GM21825 (cell line): ENCODE data around the gene AICDA.
"Not testable (repeated sequence)": the region's sequence is repeated elsewhere in the genome, so short reads cannot be mapped to it uniquely, and the experiment has no call there.

Source experiments
- ATAC-seq: cut with Tn5 transposase; IDR thresholded peaks from one replicate; pipeline ENCODE4 v1.9.1; 2021; ENCODE audit warnings: mild to moderate bottlenecking, moderate library complexity; ENCODE audit not compliant: unreplicated experiment

Gene AICDA

GRCh38 chr12:8613881-8614280, 1.2 kb upstream of the AICDA start:
- not testable (repeated sequence) for ATAC-seq

GRCh38 chr12:8609061-8609570, 3.5 kb downstream of the AICDA start:
- ATAC-seq = no peak

- no peak for ATAC-seq
These were observed 5.8 kb downstream of the AICDA start for GRCh38 chr12:8606890-8607289.

- ATAC-seq = no peak
These were observed 7.6 kb downstream of the AICDA start for GRCh38 chr12:8605057-8605456.

- ATAC-seq = no peak
These were observed 8.8 kb downstream of the AICDA start for GRCh38 chr12:8603856-8604255.

- no peak for ATAC-seq
These were observed 9.4 kb downstream of the AICDA start for GRCh38 chr12:8603286-8603685.

GRCh38 chr12:8596561-8596960, 16.1 kb downstream of the AICDA start:
- ATAC-seq = no peak

- no peak for ATAC-seq
These were observed 18.6 kb downstream of the AICDA start for GRCh38 chr12:8594072-8594471.

- ATAC-seq = no peak
These were observed 19.4 kb downstream of the AICDA start for GRCh38 chr12:8593246-8593645.

GRCh38 chr12:8590842-8591545, 21.7 kb downstream of the AICDA start:
- ATAC-seq = no peak

- ATAC-seq = no peak
These were observed 23.0 kb downstream of the AICDA start for GRCh38 chr12:8589679-8590078.

- ATAC-seq = not testable (repeated sequence)
These were observed 28.2 kb downstream of the AICDA start for GRCh38 chr12:8584478-8584877.

- ATAC-seq = no peak
These were observed 28.7 kb downstream of the AICDA start for GRCh38 chr12:8584004-8584403.

GRCh38 chr12:8581098-8581784, 31.4 kb downstream of the AICDA start:
- no peak for ATAC-seq

- ATAC-seq = no peak
These were observed 34.8 kb downstream of the AICDA start for GRCh38 chr12:8577879-8578278.

GRCh38 chr12:8572507-8572906, 40.2 kb downstream of the AICDA start:
- no peak for ATAC-seq

GRCh38 chr12:8566525-8566924, 46.1 kb downstream of the AICDA start:
- no peak for ATAC-seq

- not testable (repeated sequence) for ATAC-seq
These were observed 46.6 kb downstream of the AICDA start for GRCh38 chr12:8566052-8566451.

GRCh38 chr12:8564656-8565055, 48.0 kb downstream of the AICDA start:
- ATAC-seq = no peak

- no peak for ATAC-seq
These were observed 49.3 kb downstream of the AICDA start for GRCh38 chr12:8563356-8563755.

GRCh38 chr12:8562310-8562709, 50.3 kb downstream of the AICDA start:
- no peak for ATAC-seq

GRCh38 chr12:8561011-8561410, 51.6 kb downstream of the AICDA start:
- ATAC-seq = no peak
